Measurements from ENCODE around the gene REC114. TPM values are rescaled to one million over a fixed set of nuclear protein-coding genes. Genes with fewer than 3 reads are reported as not detected.

Gene REC114
- total and polyA plus RNA-seq, 2 experiments from 2014 or later, result not detected

DNA sequence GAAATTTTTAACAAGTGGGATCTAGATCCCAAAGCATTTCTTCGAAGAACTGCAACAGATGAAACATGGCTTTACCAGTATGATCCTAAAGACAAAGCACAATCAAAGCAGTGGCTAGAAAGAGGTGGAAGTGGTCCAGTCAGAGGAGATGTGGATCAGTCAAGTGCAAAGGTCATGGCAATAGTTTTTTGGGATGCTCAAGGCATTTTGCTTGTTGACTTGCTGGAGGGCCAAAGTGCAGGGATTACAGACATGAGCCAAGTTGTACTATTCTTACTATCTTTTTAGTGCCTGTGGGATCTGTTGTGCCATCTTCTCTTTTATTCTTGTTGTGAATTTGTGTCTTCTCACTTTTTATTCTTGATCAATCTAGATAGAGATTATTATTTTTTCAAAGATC lies 82.0 kb downstream of the REC114 start (continued):
- no peak for TF ChIP-seq EZH2 (IDR thresholded peaks at IDR 0.05; ENCODE audit: low read depth, unreplicated experiment)
- TF ChIP-seq, protein P1, sequence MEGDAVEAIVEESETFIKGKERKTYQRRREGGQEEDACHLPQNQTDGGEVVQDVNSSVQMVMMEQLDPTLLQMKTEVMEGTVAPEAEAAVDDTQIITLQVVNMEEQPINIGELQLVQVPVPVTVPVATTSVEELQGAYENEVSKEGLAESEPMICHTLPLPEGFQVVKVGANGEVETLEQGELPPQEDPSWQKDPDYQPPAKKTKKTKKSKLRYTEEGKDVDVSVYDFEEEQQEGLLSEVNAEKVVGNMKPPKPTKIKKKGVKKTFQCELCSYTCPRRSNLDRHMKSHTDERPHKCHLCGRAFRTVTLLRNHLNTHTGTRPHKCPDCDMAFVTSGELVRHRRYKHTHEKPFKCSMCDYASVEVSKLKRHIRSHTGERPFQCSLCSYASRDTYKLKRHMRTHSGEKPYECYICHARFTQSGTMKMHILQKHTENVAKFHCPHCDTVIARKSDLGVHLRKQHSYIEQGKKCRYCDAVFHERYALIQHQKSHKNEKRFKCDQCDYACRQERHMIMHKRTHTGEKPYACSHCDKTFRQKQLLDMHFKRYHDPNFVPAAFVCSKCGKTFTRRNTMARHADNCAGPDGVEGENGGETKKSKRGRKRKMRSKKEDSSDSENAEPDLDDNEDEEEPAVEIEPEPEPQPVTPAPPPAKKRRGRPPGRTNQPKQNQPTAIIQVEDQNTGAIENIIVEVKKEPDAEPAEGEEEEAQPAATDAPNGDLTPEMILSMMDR (conservative IDR thresholded peaks at IDR 0.05; ENCODE audit: low read depth in 2 of 2), result no peak
- no peak for TF ChIP-seq NANOG (IDR thresholded peaks at IDR 0.05; ENCODE audit: borderline replicate concordance)
- TF ChIP-seq EZH2phosphoT487 (IDR thresholded peaks at IDR 0.05; ENCODE audit: unreplicated experiment), result no peak
- no peak for TF ChIP-seq CREB1 (CRISPR knock-in tag; IDR thresholded peaks at IDR 0.05; ENCODE audit: low read depth)
- no peak for TF ChIP-seq ZNF331 (CRISPR knock-in tag; IDR thresholded peaks at IDR 0.05; ENCODE audit: low read depth)
- TF ChIP-seq JUNB (IDR thresholded peaks at IDR 0.05; ENCODE audit: unreplicated experiment), result no peak
- TF ChIP-seq, protein P2, sequence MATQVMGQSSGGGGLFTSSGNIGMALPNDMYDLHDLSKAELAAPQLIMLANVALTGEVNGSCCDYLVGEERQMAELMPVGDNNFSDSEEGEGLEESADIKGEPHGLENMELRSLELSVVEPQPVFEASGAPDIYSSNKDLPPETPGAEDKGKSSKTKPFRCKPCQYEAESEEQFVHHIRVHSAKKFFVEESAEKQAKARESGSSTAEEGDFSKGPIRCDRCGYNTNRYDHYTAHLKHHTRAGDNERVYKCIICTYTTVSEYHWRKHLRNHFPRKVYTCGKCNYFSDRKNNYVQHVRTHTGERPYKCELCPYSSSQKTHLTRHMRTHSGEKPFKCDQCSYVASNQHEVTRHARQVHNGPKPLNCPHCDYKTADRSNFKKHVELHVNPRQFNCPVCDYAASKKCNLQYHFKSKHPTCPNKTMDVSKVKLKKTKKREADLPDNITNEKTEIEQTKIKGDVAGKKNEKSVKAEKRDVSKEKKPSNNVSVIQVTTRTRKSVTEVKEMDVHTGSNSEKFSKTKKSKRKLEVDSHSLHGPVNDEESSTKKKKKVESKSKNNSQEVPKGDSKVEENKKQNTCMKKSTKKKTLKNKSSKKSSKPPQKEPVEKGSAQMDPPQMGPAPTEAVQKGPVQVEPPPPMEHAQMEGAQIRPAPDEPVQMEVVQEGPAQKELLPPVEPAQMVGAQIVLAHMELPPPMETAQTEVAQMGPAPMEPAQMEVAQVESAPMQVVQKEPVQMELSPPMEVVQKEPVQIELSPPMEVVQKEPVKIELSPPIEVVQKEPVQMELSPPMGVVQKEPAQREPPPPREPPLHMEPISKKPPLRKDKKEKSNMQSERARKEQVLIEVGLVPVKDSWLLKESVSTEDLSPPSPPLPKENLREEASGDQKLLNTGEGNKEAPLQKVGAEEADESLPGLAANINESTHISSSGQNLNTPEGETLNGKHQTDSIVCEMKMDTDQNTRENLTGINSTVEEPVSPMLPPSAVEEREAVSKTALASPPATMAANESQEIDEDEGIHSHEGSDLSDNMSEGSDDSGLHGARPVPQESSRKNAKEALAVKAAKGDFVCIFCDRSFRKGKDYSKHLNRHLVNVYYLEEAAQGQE (IDR thresholded peaks at IDR 0.05; ENCODE audit: unreplicated experiment), result no peak
- TF ChIP-seq, protein P3, sequence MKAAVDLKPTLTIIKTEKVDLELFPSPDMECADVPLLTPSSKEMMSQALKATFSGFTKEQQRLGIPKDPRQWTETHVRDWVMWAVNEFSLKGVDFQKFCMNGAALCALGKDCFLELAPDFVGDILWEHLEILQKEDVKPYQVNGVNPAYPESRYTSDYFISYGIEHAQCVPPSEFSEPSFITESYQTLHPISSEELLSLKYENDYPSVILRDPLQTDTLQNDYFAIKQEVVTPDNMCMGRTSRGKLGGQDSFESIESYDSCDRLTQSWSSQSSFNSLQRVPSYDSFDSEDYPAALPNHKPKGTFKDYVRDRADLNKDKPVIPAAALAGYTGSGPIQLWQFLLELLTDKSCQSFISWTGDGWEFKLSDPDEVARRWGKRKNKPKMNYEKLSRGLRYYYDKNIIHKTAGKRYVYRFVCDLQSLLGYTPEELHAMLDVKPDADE (IDR thresholded peaks at IDR 0.05), result no peak
- TF ChIP-seq ZNF114 (CRISPR knock-in tag; IDR thresholded peaks at IDR 0.05), result no peak

GRCh38 chr15:73527598-73527997 lies 84.6 kb downstream of the REC114 start:
- DNase-seq (ENCODE audit: low spot score) (no peak), ATAC-seq (no peak)
- Mint-ChIP-seq H3K4me1 (peaks cover 12% of the 10 kb centered on the region), H3K27ac (no peak overlapping the region), H3K9me3 (no peaks in the 10 kb centered on the region), H3K36me3 (ENCODE audit: low read depth) (no peaks in the 10 kb centered on the region), H3K4me3 (no peak overlapping the region), H3K27me3 (ENCODE audit: insufficient read depth, low read depth, poor library complexity) (peaks cover 1% of the 10 kb centered on the region)
- H3K79me2 ChIP-seq (replicated peaks; ENCODE audit: insufficient read depth), result no peaks in the 10 kb centered on the region
- no peaks in the 10 kb centered on the region for H3F3A ChIP-seq (replicated peaks; ENCODE audit: low read depth)
- no peaks in the 10 kb centered on the region for H3K27me3 ChIP-seq (ENCODE audit: insufficient read depth)
- no peak overlapping the region for H3K27ac ChIP-seq (ENCODE audit: low read depth)
- H3K36me3 ChIP-seq (ENCODE audit: insufficient read depth), result no peaks in the 10 kb centered on the region
- no peak overlapping the region for H3K4me3 ChIP-seq
- TF ChIP-seq NANOG (IDR thresholded peaks at IDR 0.05; ENCODE audit: borderline replicate concordance), result no peak
- no peak for TF ChIP-seq STAT1 (IDR thresholded peaks at IDR 0.05; ENCODE audit: unreplicated experiment)
- H4K20me1 ChIP-seq (replicated peaks; ENCODE audit: insufficient read depth), result no peaks in the 10 kb centered on the region
- no peaks in the 10 kb centered on the region for H3K9me2 ChIP-seq (ENCODE audit: insufficient read depth)
- H2AFZ ChIP-seq, result peak overlapping the region; percentile 45; the same call in 1 of the 2 replicates
- no peak overlapping the region for H3K4me2 ChIP-seq
- H3K4me1 ChIP-seq (ENCODE audit: insufficient read depth), result peaks cover 9% of the 10 kb centered on the region; the same call in 1 of the 2 replicates
